Panc1 (cell line): ENCODE results near the gene RAI2. TPM values are rescaled to one million over a fixed set of nuclear protein-coding genes. Genes with fewer than 3 reads are reported as not detected.

ENCODE experiments used
- ATAC-seq: fragments of 200-7000 bp; cut with Tn5 transposase; 2 replicates; pipeline ENCODE4 v1.9.1; 2020; ENCODE audit warnings: mild to moderate bottlenecking, moderate library complexity
- BruUV-seq: library from RNA; stranded (reverse); fragments of 400-500 nt; replicated peaks from 2 replicates; lab custom pipeline; 2021; lab: Mats Ljungman, UMichigan
- CTCF ChIA-PET: fragments of 300-600 bp; sonication (Branson Sonifier 250); formaldehyde crosslinking; loops from one replicate; lab custom pipeline; 2022; ENCODE audit warnings: antibody characterized with exemption; lab: Charles Lee
- POLR2A ChIA-PET: fragments of 300-600 bp; sonication (Branson Sonifier 250); formaldehyde crosslinking; loops from one replicate; lab custom pipeline; 2022; ENCODE audit warnings: antibody characterized with exemption; lab: Charles Lee
- DNase-seq: peaks from one replicate; pipeline ENCODE4 v3.0.0-alpha.2; 2010; ENCODE audit warnings: low read depth, low spot score
- H3K27ac ChIP-seq: 2 replicates; pipeline ENCODE4 v1.5.1; 2011; ENCODE audit warnings: mild to moderate bottlenecking, low read length, inconsistent platforms
- H3K27me3 ChIP-seq: fragments of 200-500 bp; sonication (Bioruptor generic); 2 replicates; pipeline ENCODE4 v1.6.0; 2014; ENCODE audit warnings: low read length, inconsistent platforms; ENCODE audit not compliant: control insufficient read depth, insufficient read depth
- H3K36me3 ChIP-seq: fragments of 200-500 bp; sonication (Bioruptor generic); 2 replicates; pipeline ENCODE4 v1.5.1; 2014; ENCODE audit warnings: inconsistent platforms, mild to moderate bottlenecking, low read length, moderate library complexity; ENCODE audit not compliant: control insufficient read depth, insufficient read depth
- H3K4me1 ChIP-seq: 2 replicates; pipeline ENCODE4 v1.5.1; 2011; ENCODE audit warnings: inconsistent platforms, mild to moderate bottlenecking, low read length, moderate library complexity; ENCODE audit not compliant: control insufficient read depth, insufficient read depth
- H3K4me3 ChIP-seq, 2 experiments: 2 replicates each; pipeline ENCODE4 v1.5.1; 2011 to 2012; ENCODE audit warnings: low read depth in 2 of 2, low read length in 2 of 2, mild to moderate bottlenecking in 2 of 2, inconsistent platforms in 1 of 2, moderate library complexity in 1 of 2
- H3K9me3 ChIP-seq: fragments of 200-500 bp; sonication (Bioruptor generic); 2 replicates; pipeline ENCODE4 v1.5.1; 2014; ENCODE audit warnings: low read depth, mild to moderate bottlenecking, inconsistent platforms, low read length, moderate library complexity; ENCODE audit not compliant: control insufficient read depth, insufficient read depth
- POLR2AphosphoS5 ChIP-seq: IDR thresholded peaks from 2 replicates; pipeline ENCODE4 v1.6.1; 2012; ENCODE audit warnings: mild to moderate bottlenecking, low read depth, low read length, moderate library complexity
- SIN3A ChIP-seq: IDR thresholded peaks from 2 replicates; pipeline ENCODE4 v1.6.1; 2012; ENCODE audit warnings: low read depth, mild to moderate bottlenecking, low read length, moderate library complexity, borderline replicate concordance; ENCODE audit not compliant: insufficient read depth
- TCF7L2 ChIP-seq: IDR thresholded peaks from 2 replicates; pipeline ENCODE4 v1.6.1; 2011; ENCODE audit warnings: mild to moderate bottlenecking, low read depth, low read length, inconsistent platforms
- in situ Hi-C: cut with HindIII; loops from 2 replicates; pipeline ENCODE4 v1.10.0; 2016; ENCODE audit warnings: low sequenced_read_pairs, low pct_unique_long_range_greater_than_20kb
- intact Hi-C: fragments of 100-400 bp; cut with micrococcal nuclease; formaldehyde crosslinking; loops from one replicate; pipeline ENCODE4 v1.10.0; 2022; ENCODE audit not compliant: unreplicated experiment
- total RNA-seq: library from RNA; stranded (reverse); gene quantifications from one replicate; pipeline ENCODE4 v1.2.1, GENCODE V29; 2021; ENCODE audit not compliant: unreplicated experiment
- TF ChIP-seq, protein P1 (sequence below): fragments of 450-650 bp; IDR thresholded peaks from 2 replicates; pipeline ENCODE4 v1.5.1; 2017; ENCODE audit warnings: mild to moderate bottlenecking
- TF ChIP-seq, protein P2 (sequence below), 2 experiments: IDR thresholded peaks; 2 replicates each; pipeline ENCODE4 v1.6.1; 2011 to 2012; ENCODE audit warnings: low read depth in 2 of 2, control low read depth in 1 of 2, low read length in 1 of 2, mild to moderate bottlenecking in 1 of 2, moderate library complexity in 1 of 2; ENCODE audit not compliant: insufficient read depth in 1 of 2

Gene RAI2
- total RNA-seq, 1 experiment from 2014 or later, result 0.13 TPM

DNA sequence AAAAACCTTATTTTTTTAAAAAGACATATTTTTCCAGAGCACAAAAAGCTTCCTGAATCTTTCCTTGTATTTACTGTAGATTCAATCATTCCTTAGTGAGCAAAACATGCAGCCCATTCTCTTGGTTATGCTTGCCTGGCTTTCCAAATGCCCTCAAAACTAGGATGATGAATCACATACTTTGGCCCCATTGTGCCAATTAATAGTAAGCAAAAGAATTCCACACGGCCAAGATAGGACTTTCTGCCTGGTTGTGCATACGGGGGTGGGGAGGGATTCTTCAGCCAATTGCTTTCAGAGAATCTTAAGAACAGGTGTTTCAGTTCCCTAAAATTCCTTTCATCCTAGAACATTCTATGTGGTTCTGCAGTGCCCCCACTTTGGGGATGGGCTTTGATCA is 7.0 kb downstream of the RAI2 start:
- intact Hi-C loops (no loop called here), in situ Hi-C loops (no loop called here)
- H3K9me3 ChIP-seq, result no peaks in the 10 kb centered on the region
- ChIA-PET POLR2A (no interaction called here), CTCF (no interaction called here)
- DNase-seq, result no peak
- TF ChIP-seq, protein P1, sequence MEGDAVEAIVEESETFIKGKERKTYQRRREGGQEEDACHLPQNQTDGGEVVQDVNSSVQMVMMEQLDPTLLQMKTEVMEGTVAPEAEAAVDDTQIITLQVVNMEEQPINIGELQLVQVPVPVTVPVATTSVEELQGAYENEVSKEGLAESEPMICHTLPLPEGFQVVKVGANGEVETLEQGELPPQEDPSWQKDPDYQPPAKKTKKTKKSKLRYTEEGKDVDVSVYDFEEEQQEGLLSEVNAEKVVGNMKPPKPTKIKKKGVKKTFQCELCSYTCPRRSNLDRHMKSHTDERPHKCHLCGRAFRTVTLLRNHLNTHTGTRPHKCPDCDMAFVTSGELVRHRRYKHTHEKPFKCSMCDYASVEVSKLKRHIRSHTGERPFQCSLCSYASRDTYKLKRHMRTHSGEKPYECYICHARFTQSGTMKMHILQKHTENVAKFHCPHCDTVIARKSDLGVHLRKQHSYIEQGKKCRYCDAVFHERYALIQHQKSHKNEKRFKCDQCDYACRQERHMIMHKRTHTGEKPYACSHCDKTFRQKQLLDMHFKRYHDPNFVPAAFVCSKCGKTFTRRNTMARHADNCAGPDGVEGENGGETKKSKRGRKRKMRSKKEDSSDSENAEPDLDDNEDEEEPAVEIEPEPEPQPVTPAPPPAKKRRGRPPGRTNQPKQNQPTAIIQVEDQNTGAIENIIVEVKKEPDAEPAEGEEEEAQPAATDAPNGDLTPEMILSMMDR, result no peak
- TF ChIP-seq, protein P2, sequence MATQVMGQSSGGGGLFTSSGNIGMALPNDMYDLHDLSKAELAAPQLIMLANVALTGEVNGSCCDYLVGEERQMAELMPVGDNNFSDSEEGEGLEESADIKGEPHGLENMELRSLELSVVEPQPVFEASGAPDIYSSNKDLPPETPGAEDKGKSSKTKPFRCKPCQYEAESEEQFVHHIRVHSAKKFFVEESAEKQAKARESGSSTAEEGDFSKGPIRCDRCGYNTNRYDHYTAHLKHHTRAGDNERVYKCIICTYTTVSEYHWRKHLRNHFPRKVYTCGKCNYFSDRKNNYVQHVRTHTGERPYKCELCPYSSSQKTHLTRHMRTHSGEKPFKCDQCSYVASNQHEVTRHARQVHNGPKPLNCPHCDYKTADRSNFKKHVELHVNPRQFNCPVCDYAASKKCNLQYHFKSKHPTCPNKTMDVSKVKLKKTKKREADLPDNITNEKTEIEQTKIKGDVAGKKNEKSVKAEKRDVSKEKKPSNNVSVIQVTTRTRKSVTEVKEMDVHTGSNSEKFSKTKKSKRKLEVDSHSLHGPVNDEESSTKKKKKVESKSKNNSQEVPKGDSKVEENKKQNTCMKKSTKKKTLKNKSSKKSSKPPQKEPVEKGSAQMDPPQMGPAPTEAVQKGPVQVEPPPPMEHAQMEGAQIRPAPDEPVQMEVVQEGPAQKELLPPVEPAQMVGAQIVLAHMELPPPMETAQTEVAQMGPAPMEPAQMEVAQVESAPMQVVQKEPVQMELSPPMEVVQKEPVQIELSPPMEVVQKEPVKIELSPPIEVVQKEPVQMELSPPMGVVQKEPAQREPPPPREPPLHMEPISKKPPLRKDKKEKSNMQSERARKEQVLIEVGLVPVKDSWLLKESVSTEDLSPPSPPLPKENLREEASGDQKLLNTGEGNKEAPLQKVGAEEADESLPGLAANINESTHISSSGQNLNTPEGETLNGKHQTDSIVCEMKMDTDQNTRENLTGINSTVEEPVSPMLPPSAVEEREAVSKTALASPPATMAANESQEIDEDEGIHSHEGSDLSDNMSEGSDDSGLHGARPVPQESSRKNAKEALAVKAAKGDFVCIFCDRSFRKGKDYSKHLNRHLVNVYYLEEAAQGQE (IDR thresholded peaks at IDR 0.05; ENCODE audit: insufficient read depth in 1 of 2, low read depth in 2 of 2, low read length in 1 of 2), result no peak
- TF ChIP-seq TCF7L2, result no peak
- no peak for TF ChIP-seq SIN3A
- TF ChIP-seq POLR2AphosphoS5, result no peak
- no peak overlapping the region for H3K4me3 ChIP-seq
- ATAC-seq, result no peak
- no peaks in the 10 kb centered on the region for H3K4me1 ChIP-seq
- H3K27me3 ChIP-seq, result no peaks in the 10 kb centered on the region
- no peak overlapping the region for H3K27ac ChIP-seq
- H3K36me3 ChIP-seq, result no peaks in the 10 kb centered on the region
- BruUV-seq, result no TSS peak

DNA sequence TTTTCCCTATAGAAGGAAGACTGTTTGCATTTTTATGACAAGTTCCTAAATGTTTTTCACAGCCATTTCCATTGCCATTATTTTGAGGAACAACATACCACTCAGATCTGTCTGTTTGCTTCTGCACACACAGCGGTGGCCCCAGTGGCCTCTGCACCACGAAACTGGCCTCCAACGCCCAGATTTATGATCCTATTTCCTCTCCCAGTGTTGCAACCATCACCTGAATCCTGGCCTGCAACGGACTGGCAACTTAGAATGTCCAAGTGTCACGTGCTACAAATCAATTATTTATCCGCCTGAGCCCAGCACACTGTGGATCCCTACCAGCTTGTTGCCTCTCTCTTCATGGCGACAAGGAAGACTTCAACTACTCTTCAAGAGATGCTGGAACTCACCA is 9.2 kb downstream of the RAI2 start:
- intact Hi-C loops (no loop called here), in situ Hi-C loops (no loop called here)
- ATAC-seq, result no peak
- Histone ChIP-seq H3K4me1 (no peaks in the 10 kb centered on the region), H3K4me3 (no peak overlapping the region), H3K27ac (no peak overlapping the region), H3K27me3 (no peaks in the 10 kb centered on the region), H3K36me3 (no peaks in the 10 kb centered on the region), H3K9me3 (no peaks in the 10 kb centered on the region)
- BruUV-seq, result no TSS peak
- TF ChIP-seq SIN3A (no peak), TCF7L2 (no peak), POLR2AphosphoS5 (no peak)
- TF ChIP-seq, protein P1, result no peak
- TF ChIP-seq, protein P2 (IDR thresholded peaks at IDR 0.05; ENCODE audit: insufficient read depth in 1 of 2, low read depth in 2 of 2, low read length in 1 of 2), result no peak
- no peak for DNase-seq
- ChIA-PET POLR2A (no interaction called here), CTCF (no interaction called here)
